H1 (cell line): ENCODE measurements around the gene DOP1B. TPM values are rescaled to one million over a fixed set of nuclear protein-coding genes. Genes with fewer than 3 reads are reported as not detected.
"Not testable (repeated sequence)": the region's sequence is repeated elsewhere in the genome, so short reads cannot be mapped to it uniquely, and the experiment has no call there.

ENCODE experiments used
- CTCF ChIA-PET: fragments of 300-600 bp; sonication (Branson Sonifier 250); formaldehyde crosslinking; loops from one replicate; lab custom pipeline; 2021; ENCODE audit not compliant: partially characterized antibody; lab: Charles Lee
- POLR2A ChIA-PET: fragments of 300-600 bp; sonication (Branson Sonifier 250); formaldehyde crosslinking; loops from one replicate; lab custom pipeline; 2021; ENCODE audit warnings: inconsistent platforms; ENCODE audit not compliant: partially characterized antibody; lab: Charles Lee
- DNase-seq, 2 experiments: peaks; one replicate each; pipeline versions ENCODE4 v3.0.0 to v3.0.0-alpha.2; 2010 to 2022; ENCODE audit warnings: low spot score in 2 of 2, low read depth in 1 of 2, mixed read lengths in 1 of 2
- FAIRE-seq: peaks from 2 replicates; lab custom pipeline; 2011; peaks lifted over from hg19 to GRCh38; lab: Jason Lieb, UNC
- H2AFZ ChIP-seq: 2 replicates; pipeline ENCODE4 v1.8.1; 2012; ENCODE audit warnings: low read length, inconsistent platforms
- H2AK5ac ChIP-seq: 2 replicates; pipeline ENCODE4 v1.6.1; 2013; ENCODE audit warnings: low read depth, low read length
- H2BK120ac ChIP-seq: replicated peaks from 2 replicates; pipeline ENCODE3; 2013; ENCODE audit warnings: low read depth, low read length, inconsistent platforms
- H2BK12ac ChIP-seq: 2 replicates; pipeline ENCODE4 v1.6.1; 2013; ENCODE audit warnings: low read depth, low read length
- H2BK15ac ChIP-seq: 2 replicates; pipeline ENCODE4 v1.6.1; 2013; ENCODE audit warnings: low read length
- H2BK20ac ChIP-seq: 2 replicates; pipeline ENCODE4 v1.6.1; 2013; ENCODE audit warnings: low read length
- H2BK5ac ChIP-seq: 2 replicates; pipeline ENCODE4 v1.6.1; 2013; ENCODE audit warnings: low read depth, low read length
- H3K14ac ChIP-seq: 2 replicates; pipeline ENCODE4 v1.6.1; 2013; ENCODE audit warnings: inconsistent platforms; ENCODE audit not compliant: insufficient read length
- H3K18ac ChIP-seq: 2 replicates; pipeline ENCODE4 v1.6.1; 2013; ENCODE audit warnings: low read length; ENCODE audit errors: extremely low read depth
- H3K23ac ChIP-seq: 2 replicates; pipeline ENCODE4 v1.6.1; 2013; ENCODE audit warnings: inconsistent platforms; ENCODE audit not compliant: insufficient read length
- H3K23me2 ChIP-seq: 2 replicates; pipeline ENCODE4 v1.6.1; 2013; ENCODE audit warnings: low read depth, low read length
- H3K27ac ChIP-seq: 2 replicates; pipeline ENCODE4 v1.6.1; 2011; ENCODE audit warnings: low read depth, low read length, inconsistent platforms
- H3K27me3 ChIP-seq, 4 experiments: replicated peaks in 1 of 4; 1 replicate in 1 of 4; 2 replicates in 3 of 4; pipeline versions ENCODE4 v1.6.1 to v1.8.1; 2011 to 2013; ENCODE audit warnings: low read length in 3 of 4, mild to moderate bottlenecking in 3 of 4, inconsistent platforms in 2 of 4, mixed read lengths in 2 of 4, moderate library complexity in 1 of 4; ENCODE audit not compliant: control insufficient read depth in 3 of 4, insufficient read depth in 3 of 4; ENCODE audit errors: extremely low read depth in 1 of 4
- H3K36me3 ChIP-seq, 4 experiments: 2 replicates each; pipeline versions ENCODE4 v1.6.1 to v1.8.1; 2011 to 2013; ENCODE audit warnings: mild to moderate bottlenecking in 4 of 4, low read length in 3 of 4, moderate library complexity in 2 of 4, control low read depth in 1 of 4, inconsistent platforms in 1 of 4; ENCODE audit not compliant: insufficient read depth in 4 of 4, control insufficient read depth in 2 of 4
- H3K4ac ChIP-seq: replicated peaks from 2 replicates; pipeline ENCODE3; 2013; ENCODE audit warnings: low read length, low read depth, mixed read lengths, inconsistent platforms; ENCODE audit not compliant: insufficient read length
- H3K4me1 ChIP-seq, 4 experiments: replicated peaks in 1 of 4; 1 replicate in 1 of 4; 2 replicates in 3 of 4; pipeline versions ENCODE4 v1.6.1 to v1.8.1; 2011 to 2013; ENCODE audit warnings: low read length in 3 of 4, inconsistent platforms in 2 of 4, mixed read lengths in 1 of 4; ENCODE audit not compliant: insufficient read depth in 4 of 4, control insufficient read depth in 3 of 4
- H3K4me2 ChIP-seq, 2 experiments: 2 replicates each; pipeline versions ENCODE4 v1.6.1 to v1.8.1; 2011 to 2013; ENCODE audit warnings: low read depth in 2 of 2, low read length in 2 of 2, control low read depth in 1 of 2, inconsistent platforms in 1 of 2, mild to moderate bottlenecking in 1 of 2; ENCODE audit not compliant: insufficient read depth in 1 of 2
- H3K4me3 ChIP-seq, 4 experiments: fragments of 200-600, 300-600 bp in 1 of 4; sonication (generic), shearing (Covaris generic), sonication (Bioruptor Twin) in 1 of 4; 2 replicates each; pipeline versions ENCODE4 v1.5.1 to v1.8.1; 2011 to 2016; ENCODE audit warnings: low read length in 4 of 4, low read depth in 3 of 4, control low read depth in 2 of 4, inconsistent platforms in 2 of 4, mild to moderate bottlenecking in 2 of 4, mixed read lengths in 1 of 4, moderate library complexity in 1 of 4; ENCODE audit not compliant: insufficient read depth in 2 of 4; ENCODE audit errors: extremely low read depth in 1 of 4
- H3K56ac ChIP-seq: replicated peaks from 2 replicates; pipeline ENCODE3; 2013; ENCODE audit warnings: low read depth, mild to moderate bottlenecking, mixed read lengths, low read length, inconsistent platforms; ENCODE audit not compliant: insufficient read length
- H3K79me1 ChIP-seq: 2 replicates; pipeline ENCODE4 v1.6.1; 2013; ENCODE audit warnings: low read depth, low read length, control low read depth
- H3K79me2 ChIP-seq, 2 experiments: 2 replicates each; pipeline versions ENCODE4 v1.6.1 to v1.8.1; 2012 to 2013; ENCODE audit warnings: low read length in 2 of 2, mild to moderate bottlenecking in 2 of 2, inconsistent platforms in 1 of 2; ENCODE audit not compliant: insufficient read depth in 2 of 2, control insufficient read depth in 1 of 2
- H3K9ac ChIP-seq, 4 experiments: replicated peaks in 1 of 4; 1 replicate in 1 of 4; 2 replicates in 3 of 4; pipeline versions ENCODE4 v1.6.1 to v1.8.1; 2011 to 2013; ENCODE audit warnings: low read depth in 3 of 4, low read length in 3 of 4, control low read depth in 2 of 4, mild to moderate bottlenecking in 2 of 4, moderate library complexity in 2 of 4, inconsistent platforms in 1 of 4; ENCODE audit errors: extremely low read depth in 1 of 4
- H3K9me3 ChIP-seq, 2 experiments: 2 replicates each; pipeline versions ENCODE4 v1.6.1 to v1.8.1; 2012 to 2013; ENCODE audit warnings: mild to moderate bottlenecking in 2 of 2, moderate library complexity in 2 of 2, control low read depth in 1 of 2, inconsistent platforms in 1 of 2, low read depth in 1 of 2, low read length in 1 of 2, mixed read lengths in 1 of 2; ENCODE audit not compliant: insufficient read depth in 2 of 2
- H4K20me1 ChIP-seq, 2 experiments: replicated peaks in 1 of 2; 2 replicates each; pipeline versions ENCODE3 to v1.8.1; 2011 to 2013; ENCODE audit warnings: inconsistent platforms in 2 of 2, low read length in 2 of 2, mild to moderate bottlenecking in 1 of 2; ENCODE audit not compliant: insufficient read depth in 2 of 2, control insufficient read depth in 1 of 2
- H4K5ac ChIP-seq: 2 replicates; pipeline ENCODE4 v1.6.1; 2013; ENCODE audit warnings: low read length, low read depth, mixed read lengths, inconsistent platforms; ENCODE audit not compliant: insufficient read length
- H4K8ac ChIP-seq: 2 replicates; pipeline ENCODE4 v1.8.0; 2013; ENCODE audit warnings: mild to moderate bottlenecking, moderate library complexity, low read length, inconsistent platforms; ENCODE audit not compliant: insufficient read depth; ENCODE audit errors: extremely low read depth
- H4K91ac ChIP-seq: replicated peaks from 2 replicates; pipeline ENCODE3; 2013; ENCODE audit warnings: low read length, mixed read lengths, inconsistent platforms; ENCODE audit not compliant: insufficient read length
- WGBS, 2 experiments: shearing (Covaris generic) in 1 of 2; methylation state at CpG; one replicate each; pipeline versions ENCODE4 v1.1.6 to v1.1.7; 2013 to 2015; ENCODE audit warnings: low lambda C conversion rate in 2 of 2, mixed read lengths in 2 of 2, inconsistent platforms in 1 of 2, low coverage in 1 of 2, missing lambda C conversion rate in 1 of 2; ENCODE audit not compliant: insufficient replicate concordance in 2 of 2, insufficient coverage in 1 of 2, insufficient read length in 1 of 2; ENCODE audit errors: extremely low coverage in 1 of 2, missing lambda C conversion rate in 1 of 2; 5-methylcytosine and 5-hydroxymethylcytosine counted together
- polyA plus RNA-seq, 7 experiments: library from polyadenylated mRNA; depleted of rRNA in 3 of 7; stranded (reverse) in 5 of 7; unstranded in 2 of 7; fragments of >200 nt in 5 of 7; fragments of 200-250 nt in 2 of 7; gene quantifications; 1 replicate in 5 of 7; 2 replicates in 1 of 7; 4 replicates in 1 of 7; pipeline versions ENCODE4 v1.2.1 to v1.2.3, GENCODE V29; 2011 to 2013; ENCODE audit warnings: missing spikeins in 2 of 7, mixed read lengths in 2 of 7
- total RNA-seq: library from RNA; stranded (reverse); fragmentation: NEBNext Ultra II Directional; extraction: Animal tissue kit (Norgen Biotek cat#: 25700); gene quantifications from 2 replicates; pipeline ENCODE4 v1.2.1, GENCODE V29; 2021

Gene DOP1B
- total and polyA plus RNA-seq, 2 of the 8 experiments (the other 6 are each of a cell fraction or from before 2014, with no cell fraction given), result 2.8 to 9.9 TPM

DNA sequence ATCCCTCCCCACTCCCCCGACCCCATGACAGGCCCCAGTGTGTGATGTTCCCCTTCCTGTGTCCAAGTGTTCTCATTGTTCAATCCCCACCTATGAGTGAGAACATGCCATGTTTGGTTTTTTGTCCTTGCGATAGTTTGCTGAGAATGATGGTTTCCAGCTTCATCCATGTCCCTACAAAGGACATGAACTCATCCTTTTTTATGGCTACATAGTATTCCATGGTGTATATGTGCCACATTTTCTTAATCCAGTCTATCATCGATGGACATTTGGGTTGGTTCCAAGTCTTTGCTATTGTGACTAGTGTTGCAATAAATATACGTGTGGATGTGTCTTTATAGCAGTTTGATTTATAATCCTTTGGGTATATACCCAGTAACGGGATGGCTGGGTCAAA is 43.0 kb downstream of the DOP1B start:
- not testable (repeated sequence) for H2BK120ac ChIP-seq, H3K4me2 ChIP-seq, H3K9ac ChIP-seq, H2BK15ac ChIP-seq, H3K4me3 ChIP-seq, H3K9me3 ChIP-seq, H3K79me2 ChIP-seq, H3K56ac ChIP-seq, H3K23ac ChIP-seq, H2BK20ac ChIP-seq, H2BK5ac ChIP-seq, H3K18ac ChIP-seq, H3K14ac ChIP-seq, H3K36me3 ChIP-seq, H3K27me3 ChIP-seq, H2AK5ac ChIP-seq, DNase-seq, H3K27ac ChIP-seq, H3K23me2 ChIP-seq, H3K79me1 ChIP-seq, FAIRE-seq, H2BK12ac ChIP-seq, H4K91ac ChIP-seq, H4K20me1 ChIP-seq, H2AFZ ChIP-seq, H3K4me1 ChIP-seq, H3K4ac ChIP-seq, H4K8ac ChIP-seq, H4K5ac ChIP-seq
- POLR2A ChIA-PET, result interaction anchor here (0.5 kb wide), 1 partner anchor 54 kb away, joined by 3 read pairs; no protein-coding TSS in a partner anchor
- WGBS, 2 experiments, result 93% methylated on average over 5 of the region's 5 CpGs; no CpG with 5 or more reads in 1 of the 2 experiments
- CTCF ChIA-PET, result interaction anchor here (1.3 to 5.7 kb wide), 3 partner anchors 11 to 132 kb away, joined by 3 to 46 read pairs (median 9); no protein-coding TSS in a partner anchor
